ENCODE measurements around the gene CADPS.

DNA sequence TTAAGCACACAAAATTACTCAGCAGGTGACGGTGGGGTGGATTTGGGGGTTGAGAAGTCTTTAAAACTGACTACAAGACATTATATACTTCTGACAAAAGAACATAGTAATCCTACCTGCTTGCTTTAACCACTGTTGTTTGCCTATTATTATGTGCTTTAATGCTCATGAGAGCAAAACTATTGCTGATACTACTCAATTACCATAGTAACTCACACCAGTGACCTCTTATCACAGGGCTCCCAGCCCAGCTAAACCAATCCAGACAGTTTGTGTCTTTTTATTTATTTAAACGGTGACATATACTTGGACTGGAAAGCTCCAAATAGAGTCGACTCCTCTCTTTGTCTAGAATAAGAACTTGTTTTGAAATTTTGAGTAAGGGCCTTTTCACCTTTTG lies 459.1 kb downstream of the CADPS start:
- TF ChIP-seq, protein P1, sequence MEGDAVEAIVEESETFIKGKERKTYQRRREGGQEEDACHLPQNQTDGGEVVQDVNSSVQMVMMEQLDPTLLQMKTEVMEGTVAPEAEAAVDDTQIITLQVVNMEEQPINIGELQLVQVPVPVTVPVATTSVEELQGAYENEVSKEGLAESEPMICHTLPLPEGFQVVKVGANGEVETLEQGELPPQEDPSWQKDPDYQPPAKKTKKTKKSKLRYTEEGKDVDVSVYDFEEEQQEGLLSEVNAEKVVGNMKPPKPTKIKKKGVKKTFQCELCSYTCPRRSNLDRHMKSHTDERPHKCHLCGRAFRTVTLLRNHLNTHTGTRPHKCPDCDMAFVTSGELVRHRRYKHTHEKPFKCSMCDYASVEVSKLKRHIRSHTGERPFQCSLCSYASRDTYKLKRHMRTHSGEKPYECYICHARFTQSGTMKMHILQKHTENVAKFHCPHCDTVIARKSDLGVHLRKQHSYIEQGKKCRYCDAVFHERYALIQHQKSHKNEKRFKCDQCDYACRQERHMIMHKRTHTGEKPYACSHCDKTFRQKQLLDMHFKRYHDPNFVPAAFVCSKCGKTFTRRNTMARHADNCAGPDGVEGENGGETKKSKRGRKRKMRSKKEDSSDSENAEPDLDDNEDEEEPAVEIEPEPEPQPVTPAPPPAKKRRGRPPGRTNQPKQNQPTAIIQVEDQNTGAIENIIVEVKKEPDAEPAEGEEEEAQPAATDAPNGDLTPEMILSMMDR (IDR thresholded peaks at IDR 0.05; ENCODE audit: poor library complexity, severe bottlenecking) = no peak
- no peak for TF ChIP-seq POLR2AphosphoS5 (IDR thresholded peaks at IDR 0.05)

Measured in neural cell (in vitro differentiated cells).